GM12801 (cell line): ENCODE measurements around the gene ERLEC1.

ENCODE experiments used
- CTCF ChIP-seq: IDR thresholded peaks from one replicate; pipeline ENCODE4 v1.5.1; 2011; ENCODE audit warnings: control low read depth; ENCODE audit not compliant: insufficient read length; ENCODE audit errors: extremely low read depth

The ERLEC1 gene

GRCh38 chr2:53865264-53865663 lies 78.4 kb downstream of the ERLEC1 start:
- TF ChIP-seq CTCF, result no peak

- TF ChIP-seq CTCF, result no peak
These were observed 79.1 kb downstream of the ERLEC1 start for GRCh38 chr2:53865962-53866361.

GRCh38 chr2:53867169-53867568 lies 80.3 kb downstream of the ERLEC1 start:
- no peak for TF ChIP-seq CTCF

GRCh38 chr2:53867773-53868172 lies 80.9 kb downstream of the ERLEC1 start:
- no peak for TF ChIP-seq CTCF
